HS-5 (cell line): ENCODE measurements around the gene OTOF.
A peak's percentile ranks its signal among the peaks of the same experiment; 100 is the strongest.
"Not testable (repeated sequence)": the region's sequence is repeated elsewhere in the genome, so short reads cannot be mapped to it uniquely, and the experiment has no call there.

Experiments used
- DNase-seq: peaks from one replicate; pipeline ENCODE4 v3.0.0-alpha.2; 2012; ENCODE audit warnings: low read depth

OTOF gene

GRCh38 chr2:26479789-26480565, 2.1 kb upstream of the OTOF start:
- DNase-seq: no peak

- DNase-seq: no peak
These were observed 1.3 kb upstream of the OTOF start for GRCh38 chr2:26479131-26479788.

GRCh38 chr2:26478366-26478765, 442 bp upstream of the OTOF start:
- no peak for DNase-seq

- DNase-seq: no peak
These were observed 606 bp downstream of the OTOF start for GRCh38 chr2:26477126-26477910.

- DNase-seq: no peak
These were observed 2.0 kb downstream of the OTOF start for GRCh38 chr2:26475832-26476501.

- DNase-seq: no peak
These were observed 2.9 kb downstream of the OTOF start for GRCh38 chr2:26475037-26475436.

- no peak for DNase-seq
These were observed 3.6 kb downstream of the OTOF start for GRCh38 chr2:26474261-26474785.

- DNase-seq: no peak
These were observed 4.1 kb downstream of the OTOF start for GRCh38 chr2:26473796-26474195.

- DNase-seq: no peak
These were observed 4.9 kb downstream of the OTOF start for GRCh38 chr2:26472821-26473655.

GRCh38 chr2:26471766-26472706, 5.9 kb downstream of the OTOF start:
- DNase-seq: no peak

GRCh38 chr2:26471289-26471688, 6.6 kb downstream of the OTOF start:
- DNase-seq: no peak

- DNase-seq: no peak
These were observed 7.2 kb downstream of the OTOF start for GRCh38 chr2:26470601-26471260.

GRCh38 chr2:26469955-26470354, 8.0 kb downstream of the OTOF start:
- DNase-seq: no peak

GRCh38 chr2:26469092-26469710, 8.7 kb downstream of the OTOF start:
- DNase-seq: peak; percentile 14

GRCh38 chr2:26468544-26468943, 9.4 kb downstream of the OTOF start:
- not testable (repeated sequence) for DNase-seq

GRCh38 chr2:26466662-26467310, 11.1 kb downstream of the OTOF start:
- DNase-seq: no peak

GRCh38 chr2:26465981-26466471, 11.9 kb downstream of the OTOF start:
- DNase-seq: no peak

GRCh38 chr2:26465266-26465925, 12.5 kb downstream of the OTOF start:
- no peak for DNase-seq
